T-helper 2 cell (primary cell): ENCODE results near the gene SLC25A13.
"Not testable (repeated sequence)": the region's sequence is repeated elsewhere in the genome, so short reads cannot be mapped to it uniquely, and the experiment has no call there.

ENCODE experiments used
- DNase-seq, 5 experiments: peaks; one replicate each; pipeline versions ENCODE4 v3.0.0 to v3.0.0-alpha.2; 2012 to 2022

The SLC25A13 gene

DNA sequence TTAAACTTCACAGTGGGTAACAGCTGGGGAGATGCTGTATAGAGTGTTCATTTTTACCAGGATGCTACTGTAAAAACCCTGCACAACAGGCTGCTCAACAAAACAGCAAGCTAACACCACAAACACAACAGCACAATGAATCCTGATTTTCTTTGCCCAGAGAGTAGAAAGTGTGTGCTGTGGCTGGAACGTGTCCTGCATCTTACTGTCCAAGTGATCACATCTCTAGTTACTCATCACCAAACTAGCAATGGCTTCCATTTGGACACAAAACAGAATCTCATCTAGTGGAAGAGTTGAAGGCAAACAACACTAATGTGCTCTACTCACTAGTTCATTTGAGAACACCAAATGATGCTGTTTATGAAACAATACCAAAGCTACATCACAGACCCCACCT, 121.2 kb downstream of the SLC25A13 start:
- DNase-seq: no peak

GRCh38 chr7:96199421-96199820, 122.5 kb downstream of the SLC25A13 start:
- no peak for DNase-seq

- DNase-seq: no peak
These were observed 123.8 kb downstream of the SLC25A13 start for GRCh38 chr7:96198047-96198636.

DNA sequence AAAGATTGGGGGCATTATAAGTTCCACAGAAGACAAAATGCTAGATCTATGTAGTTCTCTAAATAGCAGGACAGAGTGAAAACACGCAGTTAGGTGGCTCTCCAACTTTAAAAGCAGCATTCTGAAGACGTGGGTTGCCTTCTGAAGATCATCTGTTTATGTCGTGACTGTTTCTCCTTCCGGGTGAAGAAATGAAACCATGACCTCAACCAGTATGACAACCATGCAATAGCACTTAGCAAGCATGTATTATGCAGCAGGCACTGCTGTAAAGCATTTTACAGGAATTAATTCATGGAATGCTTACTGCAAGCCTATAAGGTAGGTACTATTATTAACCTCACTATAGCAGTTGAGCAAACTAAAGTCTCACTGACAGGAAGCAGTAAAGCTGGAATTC, 125.2 kb downstream of the SLC25A13 start:
- DNase-seq: no peak

GRCh38 chr7:96189129-96189820, 132.6 kb downstream of the SLC25A13 start:
- DNase-seq: no peak

- no peak for DNase-seq
These were observed 133.3 kb downstream of the SLC25A13 start for GRCh38 chr7:96188591-96188991.

DNA sequence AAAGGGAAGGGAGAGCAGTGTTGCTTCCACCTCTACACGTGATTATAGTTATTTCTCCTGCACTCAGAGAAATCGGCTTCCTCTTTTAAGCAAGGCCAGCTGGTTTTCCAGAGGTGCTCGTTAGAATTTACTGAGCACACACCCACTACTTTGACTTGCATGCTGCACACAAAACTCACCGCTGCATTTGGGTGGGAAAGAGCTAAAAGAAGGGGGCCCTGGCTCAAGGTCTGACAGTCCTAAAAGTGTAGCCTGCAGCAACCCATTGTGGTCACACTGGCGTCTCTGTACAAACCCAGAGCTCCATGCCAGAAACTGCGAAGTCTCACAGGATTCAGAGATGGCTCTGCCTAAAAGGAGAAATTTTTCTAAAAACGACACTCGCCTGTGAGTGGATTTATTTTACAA, 133.7 kb downstream of the SLC25A13 start:
- no peak for DNase-seq

GRCh38 chr7:96187735-96188134, 134.2 kb downstream of the SLC25A13 start:
- DNase-seq: no peak

DNA sequence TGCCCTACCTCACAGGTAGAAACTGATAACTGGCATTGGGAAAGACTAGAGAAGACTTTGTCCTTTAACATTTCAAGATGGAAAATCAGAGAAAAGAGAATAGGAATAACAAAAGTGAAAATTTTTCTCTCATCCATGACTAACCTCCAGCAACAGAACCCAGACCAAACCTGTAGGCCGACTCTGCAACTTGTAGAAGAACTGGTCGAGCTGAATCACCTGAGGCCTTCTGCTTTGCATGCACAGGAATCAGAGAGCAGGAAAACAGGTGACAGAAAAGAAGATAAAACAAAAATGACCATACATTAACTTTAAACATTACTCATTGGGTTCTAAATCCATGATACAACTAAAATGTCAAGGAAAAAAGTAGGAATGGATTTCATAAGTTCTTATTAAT, 137.1 kb downstream of the SLC25A13 start:
- no peak for DNase-seq

DNA sequence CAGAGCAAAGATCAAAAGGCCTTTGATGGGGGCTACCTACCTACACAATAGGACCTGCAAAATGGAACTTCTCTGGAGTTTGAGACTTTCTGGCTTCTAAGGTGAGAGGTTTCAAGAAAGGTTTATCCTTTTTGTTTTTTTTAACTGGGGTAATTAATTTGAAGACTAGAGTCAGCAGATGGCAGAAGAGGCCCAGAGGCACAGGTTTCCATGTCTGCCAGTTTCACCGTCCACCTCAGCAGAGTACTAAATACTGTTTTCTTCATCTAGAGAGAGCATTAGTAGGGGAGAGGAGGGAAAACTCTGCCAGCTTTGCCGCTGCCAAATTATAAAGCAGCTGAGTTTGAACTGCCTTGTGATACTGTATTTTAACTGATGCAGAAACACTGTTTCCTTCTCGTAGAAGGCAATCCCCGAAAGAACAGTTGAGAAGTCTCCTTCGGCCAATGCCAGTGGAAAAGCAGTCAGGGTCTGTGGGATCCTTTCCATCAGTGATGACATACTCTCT, 138.7 kb downstream of the SLC25A13 start:
- DNase-seq: no peak

DNA sequence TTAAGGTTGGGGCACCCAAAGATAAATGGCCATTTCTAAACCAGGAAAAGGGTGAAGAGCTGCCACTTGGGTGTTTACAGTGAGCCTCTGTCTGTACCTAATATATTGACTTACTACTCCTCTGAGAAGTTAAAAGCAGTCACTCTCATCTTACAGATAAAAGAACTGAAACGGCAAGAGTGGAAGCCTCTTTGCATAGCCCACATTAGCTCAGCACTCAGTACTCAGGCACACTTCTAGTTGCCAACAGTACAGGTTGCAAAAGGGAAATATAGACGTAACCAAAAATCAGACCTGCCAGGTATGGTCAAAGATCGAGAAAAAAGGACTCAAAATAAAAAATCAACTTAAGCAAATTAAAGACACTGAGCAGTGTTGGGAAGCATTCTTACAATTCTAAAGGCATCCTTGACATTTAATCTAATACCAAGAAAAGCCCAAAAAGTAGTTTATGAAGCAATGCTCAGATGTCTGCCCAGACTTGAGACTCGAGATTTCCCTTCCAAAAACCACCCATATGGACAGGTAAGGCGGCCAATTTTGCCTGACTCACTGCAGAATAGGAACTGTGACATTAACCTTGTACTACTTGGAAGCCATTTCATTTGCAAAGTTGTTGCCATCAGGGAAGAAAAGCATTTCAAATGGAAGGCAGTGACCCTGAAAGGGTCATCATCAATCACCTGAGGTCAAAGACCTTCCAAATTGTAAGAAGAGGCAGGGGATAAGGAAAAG, 139.3 kb downstream of the SLC25A13 start:
- DNase-seq: no peak

- DNase-seq: no peak
These were observed 140.7 kb downstream of the SLC25A13 start for GRCh38 chr7:96181174-96181573.

- DNase-seq: no peak
These were observed 142.1 kb downstream of the SLC25A13 start for GRCh38 chr7:96179837-96180236.

DNA sequence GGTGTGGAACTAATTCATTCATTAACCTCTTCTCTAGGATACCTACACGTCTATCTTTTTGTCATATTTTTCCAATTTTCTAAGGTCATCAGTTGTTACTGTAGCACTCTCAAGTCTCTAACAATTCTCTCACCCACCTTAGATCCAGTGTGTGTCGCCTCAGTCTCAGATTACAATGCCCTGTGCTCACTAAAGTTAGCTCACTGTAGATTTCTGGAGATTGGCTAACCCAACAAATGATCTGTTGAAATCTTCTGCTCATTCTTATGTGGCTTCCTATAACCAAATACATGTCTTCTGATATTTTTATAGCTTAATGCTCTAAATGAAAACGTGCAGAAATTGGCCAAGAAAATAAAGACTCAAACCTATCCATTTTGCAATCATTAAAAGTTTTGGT, 142.6 kb downstream of the SLC25A13 start:
- DNase-seq: no peak

DNA sequence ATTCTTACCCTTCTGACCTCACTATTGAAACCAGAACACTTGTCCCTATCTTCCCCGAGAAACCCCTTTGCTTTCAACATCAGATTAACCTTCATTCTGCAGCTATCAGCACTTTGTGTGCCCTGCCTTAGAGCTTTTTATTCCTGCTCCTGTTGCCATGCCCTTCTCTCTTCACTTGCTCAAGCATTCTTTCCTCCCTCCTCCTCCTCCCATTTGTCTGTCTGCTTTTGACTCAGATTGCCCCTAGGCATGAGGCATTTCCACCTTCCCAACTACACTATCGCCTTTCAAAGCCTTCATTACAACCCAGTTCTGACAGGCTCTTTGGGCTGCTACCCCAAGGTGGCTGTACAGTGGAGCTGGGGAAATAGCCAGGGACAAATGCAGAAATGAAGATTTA, 143.3 kb downstream of the SLC25A13 start:
- DNase-seq: no peak

- no peak for DNase-seq
These were observed 144.5 kb downstream of the SLC25A13 start for GRCh38 chr7:96177353-96177752.

GRCh38 chr7:96174812-96175211, 147.1 kb downstream of the SLC25A13 start:
- DNase-seq: no peak

DNA sequence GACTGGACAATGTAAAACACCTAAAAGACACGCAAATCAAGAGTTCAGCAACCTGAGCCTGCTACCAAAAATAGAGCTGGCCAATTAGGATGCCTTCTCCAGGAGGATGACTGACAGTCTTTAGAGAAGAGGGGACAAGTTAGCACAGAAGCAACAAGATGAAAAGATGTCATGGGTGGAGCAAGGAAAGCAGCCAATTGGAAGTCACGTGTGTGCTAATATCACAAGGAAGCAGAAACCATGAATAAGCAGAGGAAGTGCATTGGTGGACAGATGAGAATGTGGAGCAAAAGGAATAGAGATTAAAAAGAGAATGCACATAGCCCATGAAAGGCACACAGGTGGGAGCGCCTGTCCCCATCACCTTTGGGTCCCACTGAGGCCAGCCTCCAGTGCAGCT, 148.1 kb downstream of the SLC25A13 start:
- no peak for DNase-seq

DNA sequence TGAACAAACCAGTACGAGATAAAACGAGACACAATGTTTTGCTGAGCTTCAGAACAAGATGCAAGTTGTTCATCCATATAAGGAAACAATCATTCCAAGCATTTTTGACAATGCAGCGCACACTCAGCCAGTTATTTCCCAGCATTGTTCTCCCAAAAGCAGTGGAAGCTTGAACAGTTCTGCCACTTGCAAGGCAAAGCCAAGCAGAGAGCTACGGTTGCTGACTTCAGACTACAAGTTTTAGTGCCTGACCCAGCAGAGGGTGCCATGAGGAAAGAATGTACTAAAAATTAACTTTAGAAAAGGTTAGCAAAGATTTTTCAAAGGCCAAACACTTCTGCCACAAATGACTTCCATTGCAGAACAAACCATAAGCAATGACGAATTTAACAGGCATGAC, 152.5 kb downstream of the SLC25A13 start:
- no peak for DNase-seq

DNA sequence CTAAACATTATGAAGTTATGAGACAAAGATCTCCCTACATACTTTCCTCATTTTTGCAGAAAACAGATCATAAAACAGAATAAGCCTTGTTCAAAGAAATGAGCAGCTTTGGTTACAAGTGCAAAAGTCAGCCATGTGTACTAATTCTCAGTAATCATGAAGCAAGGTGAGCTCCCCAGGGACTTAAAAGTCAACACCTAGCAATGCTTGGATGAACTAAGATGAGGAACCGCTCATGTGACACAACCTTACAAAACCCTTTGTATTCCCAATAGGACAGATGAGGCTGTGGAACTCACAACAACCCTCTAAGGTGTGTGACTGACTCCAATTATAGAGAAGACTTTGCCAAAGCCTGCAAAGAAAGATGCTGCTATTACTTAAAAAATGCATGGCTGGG, 154.5 kb downstream of the SLC25A13 start:
- no peak for DNase-seq

- no peak for DNase-seq
These were observed 160.0 kb downstream of the SLC25A13 start for GRCh38 chr7:96161897-96162296.

DNA sequence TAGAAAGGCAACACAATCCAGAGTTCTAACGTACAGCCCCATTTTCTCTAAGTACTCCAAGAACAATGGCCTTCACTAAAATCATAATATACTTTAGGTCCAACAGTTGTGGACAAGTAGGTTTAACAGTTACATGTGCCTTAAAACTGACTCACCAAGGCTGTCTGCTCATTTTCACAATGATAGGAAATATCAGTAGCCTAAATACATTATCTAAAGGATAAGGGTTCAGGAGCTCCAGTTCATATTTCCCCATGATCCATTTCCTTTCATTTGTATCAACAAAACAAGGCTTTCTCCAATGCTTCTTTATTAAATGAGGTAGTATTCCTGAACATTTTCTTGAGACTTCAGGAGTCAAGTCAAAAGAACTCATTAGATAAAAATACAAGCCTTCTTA, 164.0 kb downstream of the SLC25A13 start:
- no peak for DNase-seq

DNA sequence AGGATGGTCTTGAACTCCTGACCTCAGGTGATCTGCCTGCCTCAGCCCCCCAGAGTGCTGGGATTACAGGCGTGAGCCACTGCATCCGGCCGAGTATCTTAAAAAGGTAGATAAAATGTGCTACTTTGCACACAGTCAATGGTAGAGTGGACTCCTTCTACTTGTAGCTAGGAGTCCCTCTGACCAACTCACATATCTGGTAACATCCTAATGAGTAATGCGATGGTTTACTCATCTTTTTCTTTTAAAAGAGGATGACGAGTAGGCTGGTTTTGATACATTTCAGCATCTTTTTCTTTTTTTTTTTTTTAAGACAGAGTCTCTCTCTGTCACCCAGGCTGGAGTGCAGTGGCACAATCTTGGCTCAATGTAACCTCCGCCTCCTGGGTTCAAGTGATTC, 167.4 kb downstream of the SLC25A13 start:
- not testable (repeated sequence) for DNase-seq

- no peak for DNase-seq
These were observed 169.2 kb downstream of the SLC25A13 start for GRCh38 chr7:96152706-96153105.
